ENCODE data around the gene CBARP. TPM values are rescaled to one million over a fixed set of nuclear protein-coding genes. Genes with fewer than 3 reads are reported as not detected.
A peak's percentile ranks its signal among the peaks of the same experiment; 100 is the strongest.
"Not testable (repeated sequence)": the region's sequence is repeated elsewhere in the genome, so short reads cannot be mapped to it uniquely, and the experiment has no call there.

CBARP gene
- polyA plus RNA-seq, 1 donor from 2014 or later: 18.2 TPM

DNA sequence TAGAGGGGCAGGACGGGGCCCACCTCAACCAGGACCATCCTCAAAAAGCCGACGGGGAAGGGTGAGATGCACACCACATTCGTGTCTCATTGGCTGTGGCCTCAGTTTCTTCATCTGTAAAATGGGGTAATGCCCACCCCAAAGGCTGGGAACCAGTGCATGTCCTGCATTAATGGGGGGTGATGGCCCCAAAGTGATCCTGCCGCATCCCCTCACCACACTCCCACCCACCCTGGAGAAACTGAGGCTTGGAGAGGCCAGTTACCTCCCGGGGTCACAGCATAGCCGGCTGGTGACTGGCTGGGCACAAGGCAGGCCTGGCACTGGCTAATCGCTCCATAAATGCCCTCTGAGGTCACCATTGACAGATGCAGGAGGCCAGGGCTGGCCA is 9.9 kb upstream of the CBARP start:
- peaks cover 33% of the 10 kb centered on the region for H3K79me2 ChIP-seq (replicated peaks; ENCODE audit: insufficient read depth, low read length)
- H2AFZ ChIP-seq (ENCODE audit: low read depth, low read length): no peak overlapping the region

DNA sequence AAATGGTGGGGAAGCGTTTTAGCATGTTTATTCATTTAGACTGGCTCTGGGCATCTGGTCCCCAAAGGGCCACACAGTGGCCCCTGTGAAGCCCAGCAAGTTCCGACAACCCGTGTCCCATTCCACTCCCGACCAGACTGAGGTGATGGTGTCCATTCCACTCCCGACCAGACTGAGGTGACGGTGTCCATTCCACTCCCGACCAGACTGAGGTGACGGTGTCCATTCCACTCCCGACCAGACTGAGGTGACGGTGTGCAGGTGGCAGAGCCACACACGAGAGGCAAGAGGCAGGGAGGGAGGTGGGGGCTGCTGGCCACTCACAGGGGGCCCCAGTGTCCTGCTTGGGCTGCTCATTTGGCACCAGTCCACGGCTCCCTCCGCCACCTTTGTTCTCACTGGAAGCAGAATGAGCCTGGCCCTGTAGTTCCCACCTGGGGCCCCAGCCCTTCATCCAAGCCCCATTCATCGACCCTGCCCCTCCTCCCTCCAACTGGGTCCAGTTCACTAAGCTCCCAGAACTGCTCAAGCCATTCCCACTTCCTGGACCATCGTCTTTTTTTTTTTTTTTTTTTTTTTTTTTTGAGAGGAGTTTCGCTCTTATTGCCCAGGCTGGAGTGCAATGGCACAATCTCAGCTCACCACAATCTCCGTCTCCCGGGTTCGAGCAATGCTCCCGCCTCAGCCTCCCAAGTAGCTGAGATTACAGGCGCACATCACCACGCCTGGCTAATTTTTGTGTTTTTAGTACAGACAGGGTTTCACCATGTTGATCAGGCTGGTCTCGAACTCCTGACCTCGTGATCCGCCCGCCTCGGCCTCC is 8.7 kb upstream of the CBARP start:
- not testable (repeated sequence) for H3K27ac ChIP-seq (ENCODE audit: low read length); H3K4me2 ChIP-seq (ENCODE audit: low read length); H3K4me3 ChIP-seq (ENCODE audit: low read length); H3K9me3 ChIP-seq (ENCODE audit: low read length); H2AFZ ChIP-seq (ENCODE audit: low read depth, low read length); H3K9ac ChIP-seq (ENCODE audit: low read length); H4K20me1 ChIP-seq (ENCODE audit: insufficient read depth); H3K9me2 ChIP-seq (ENCODE audit: insufficient read depth, low read length); H3K36me3 ChIP-seq (ENCODE audit: insufficient read depth, low read length); H3K27me3 ChIP-seq (ENCODE audit: insufficient read depth, low read depth, low read length); H3F3A ChIP-seq (ENCODE audit: insufficient read depth, low read length, poor library complexity, severe bottlenecking)
- peaks cover 21% of the 10 kb centered on the region for H3K79me2 ChIP-seq (replicated peaks; ENCODE audit: insufficient read depth, low read length)

More for the DNA sequence above, 9.9 kb upstream of the CBARP start:
- no peaks in the 10 kb centered on the region for H3K36me3 ChIP-seq (ENCODE audit: insufficient read depth, low read length)
- H3K9ac ChIP-seq (ENCODE audit: low read length): peak overlapping the region; percentile 98
- H3K27me3 ChIP-seq (ENCODE audit: insufficient read depth, low read depth, low read length): no peaks in the 10 kb centered on the region
- H3F3A ChIP-seq (ENCODE audit: insufficient read depth, low read length, poor library complexity, severe bottlenecking): no peaks in the 10 kb centered on the region
- H3K9me2 ChIP-seq (ENCODE audit: insufficient read depth, low read length): no peaks in the 10 kb centered on the region
- TF ChIP-seq EZH2 (IDR thresholded peaks at IDR 0.05; ENCODE audit: borderline replicate concordance, insufficient read depth, low read length, poor library complexity, severe bottlenecking): no peak
- TF ChIP-seq, protein P1, sequence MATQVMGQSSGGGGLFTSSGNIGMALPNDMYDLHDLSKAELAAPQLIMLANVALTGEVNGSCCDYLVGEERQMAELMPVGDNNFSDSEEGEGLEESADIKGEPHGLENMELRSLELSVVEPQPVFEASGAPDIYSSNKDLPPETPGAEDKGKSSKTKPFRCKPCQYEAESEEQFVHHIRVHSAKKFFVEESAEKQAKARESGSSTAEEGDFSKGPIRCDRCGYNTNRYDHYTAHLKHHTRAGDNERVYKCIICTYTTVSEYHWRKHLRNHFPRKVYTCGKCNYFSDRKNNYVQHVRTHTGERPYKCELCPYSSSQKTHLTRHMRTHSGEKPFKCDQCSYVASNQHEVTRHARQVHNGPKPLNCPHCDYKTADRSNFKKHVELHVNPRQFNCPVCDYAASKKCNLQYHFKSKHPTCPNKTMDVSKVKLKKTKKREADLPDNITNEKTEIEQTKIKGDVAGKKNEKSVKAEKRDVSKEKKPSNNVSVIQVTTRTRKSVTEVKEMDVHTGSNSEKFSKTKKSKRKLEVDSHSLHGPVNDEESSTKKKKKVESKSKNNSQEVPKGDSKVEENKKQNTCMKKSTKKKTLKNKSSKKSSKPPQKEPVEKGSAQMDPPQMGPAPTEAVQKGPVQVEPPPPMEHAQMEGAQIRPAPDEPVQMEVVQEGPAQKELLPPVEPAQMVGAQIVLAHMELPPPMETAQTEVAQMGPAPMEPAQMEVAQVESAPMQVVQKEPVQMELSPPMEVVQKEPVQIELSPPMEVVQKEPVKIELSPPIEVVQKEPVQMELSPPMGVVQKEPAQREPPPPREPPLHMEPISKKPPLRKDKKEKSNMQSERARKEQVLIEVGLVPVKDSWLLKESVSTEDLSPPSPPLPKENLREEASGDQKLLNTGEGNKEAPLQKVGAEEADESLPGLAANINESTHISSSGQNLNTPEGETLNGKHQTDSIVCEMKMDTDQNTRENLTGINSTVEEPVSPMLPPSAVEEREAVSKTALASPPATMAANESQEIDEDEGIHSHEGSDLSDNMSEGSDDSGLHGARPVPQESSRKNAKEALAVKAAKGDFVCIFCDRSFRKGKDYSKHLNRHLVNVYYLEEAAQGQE (IDR thresholded peaks at IDR 0.05; ENCODE audit: borderline replicate concordance): no peak
- TF ChIP-seq POLR2AphosphoS5 (IDR thresholded peaks at IDR 0.05): no peak
- no peak for TF ChIP-seq MXI1 (conservative IDR thresholded peaks at IDR 0.05; ENCODE audit: poor library complexity, severe bottlenecking)
- TF ChIP-seq EP300 (conservative IDR thresholded peaks at IDR 0.05; ENCODE audit: poor library complexity, severe bottlenecking): no peak
- no peak for TF ChIP-seq SMC3 (conservative IDR thresholded peaks at IDR 0.05; ENCODE audit: poor library complexity)
- TF ChIP-seq TAF1 (IDR thresholded peaks at IDR 0.05; ENCODE audit: low read depth): no peak
- TF ChIP-seq, protein P2, sequence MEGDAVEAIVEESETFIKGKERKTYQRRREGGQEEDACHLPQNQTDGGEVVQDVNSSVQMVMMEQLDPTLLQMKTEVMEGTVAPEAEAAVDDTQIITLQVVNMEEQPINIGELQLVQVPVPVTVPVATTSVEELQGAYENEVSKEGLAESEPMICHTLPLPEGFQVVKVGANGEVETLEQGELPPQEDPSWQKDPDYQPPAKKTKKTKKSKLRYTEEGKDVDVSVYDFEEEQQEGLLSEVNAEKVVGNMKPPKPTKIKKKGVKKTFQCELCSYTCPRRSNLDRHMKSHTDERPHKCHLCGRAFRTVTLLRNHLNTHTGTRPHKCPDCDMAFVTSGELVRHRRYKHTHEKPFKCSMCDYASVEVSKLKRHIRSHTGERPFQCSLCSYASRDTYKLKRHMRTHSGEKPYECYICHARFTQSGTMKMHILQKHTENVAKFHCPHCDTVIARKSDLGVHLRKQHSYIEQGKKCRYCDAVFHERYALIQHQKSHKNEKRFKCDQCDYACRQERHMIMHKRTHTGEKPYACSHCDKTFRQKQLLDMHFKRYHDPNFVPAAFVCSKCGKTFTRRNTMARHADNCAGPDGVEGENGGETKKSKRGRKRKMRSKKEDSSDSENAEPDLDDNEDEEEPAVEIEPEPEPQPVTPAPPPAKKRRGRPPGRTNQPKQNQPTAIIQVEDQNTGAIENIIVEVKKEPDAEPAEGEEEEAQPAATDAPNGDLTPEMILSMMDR (IDR thresholded peaks at IDR 0.05; ENCODE audit: poor library complexity, severe bottlenecking): no peak
- TF ChIP-seq RAD21 (conservative IDR thresholded peaks at IDR 0.05): no peak
- no peaks in the 10 kb centered on the region for H3K9me3 ChIP-seq (ENCODE audit: low read length)
- H4K20me1 ChIP-seq (ENCODE audit: insufficient read depth): no peaks in the 10 kb centered on the region
- peak overlapping the region; percentile 93 for H3K4me3 ChIP-seq (ENCODE audit: low read length)
- H3K4me2 ChIP-seq (ENCODE audit: low read length): no peak overlapping the region
- peak overlapping the region; percentile 93 for H3K27ac ChIP-seq (ENCODE audit: low read length)
